ENCODE results near the gene TOX2. TPM values are rescaled to one million over a fixed set of nuclear protein-coding genes. Genes with fewer than 3 reads are reported as not detected.

TOX2 gene
- polyA plus RNA-seq, 3 donors, result 0.39 to 0.56 (median 0.47) TPM

DNA sequence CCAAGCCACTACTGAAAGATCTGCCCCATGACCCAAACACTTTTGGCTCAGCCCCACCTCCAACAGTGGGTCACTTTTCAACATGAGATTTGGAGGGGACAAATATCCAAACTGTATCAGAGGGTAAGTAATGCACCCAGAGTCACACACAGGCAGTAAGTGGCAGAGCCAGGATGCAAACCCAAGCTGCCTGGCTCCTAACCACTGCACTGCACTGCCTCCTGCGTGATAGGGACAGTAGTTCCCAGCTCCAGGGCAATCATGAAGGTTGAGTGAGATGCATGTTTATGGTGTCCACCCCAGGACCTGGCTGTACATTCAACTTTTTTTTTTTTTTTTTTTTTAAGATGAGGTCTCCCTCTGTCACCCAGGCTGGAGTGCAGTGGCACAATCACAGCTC is 88.2 kb downstream of the TOX2 start:
- DNase-seq, result no peak
- H3K27me3 Mint-ChIP-seq (ENCODE audit: low read depth in 3 of 3), result peaks cover 17 to 35% (median 18%) of the 10 kb centered on the region in 3 donors
- H4K20me1 ChIP-seq (ENCODE audit: insufficient read depth, low read length), result no peaks in the 10 kb centered on the region
- H2AFZ ChIP-seq (ENCODE audit: insufficient read depth, low read depth, low read length, poor library complexity, severe bottlenecking), result no peak overlapping the region
- H3K9me3 Mint-ChIP-seq, result peaks cover 0 to 3% (median 0%) of the 10 kb centered on the region in 7 donors
- WGBS (ENCODE audit: insufficient coverage), result no CpG with 5 or more reads among the region's 1 CpG
- H3K36me3 Mint-ChIP-seq, result no peaks in the 10 kb centered on the region
- H3K27ac Mint-ChIP-seq, result no peak overlapping the region
- no peaks in the 10 kb centered on the region for H3K36me3 ChIP-seq (replicated peaks in 1 of 2; ENCODE audit: control insufficient read depth in 1 of 2, insufficient read depth in 2 of 2, low read length in 2 of 2)
- no peaks in the 10 kb centered on the region for H3K4me1 ChIP-seq (ENCODE audit: control insufficient read depth in 1 of 2, insufficient read depth in 2 of 2, low read length in 2 of 2)
- no peaks in the 10 kb centered on the region for H3K9me3 ChIP-seq (replicated peaks in 1 of 2; ENCODE audit: control insufficient read depth in 1 of 2, insufficient read depth in 1 of 2, low read length in 2 of 2)
- H3K27ac ChIP-seq (ENCODE audit: low read depth in 1 of 2, low read length in 2 of 2), result no peak overlapping the region
- H3K79me2 ChIP-seq (ENCODE audit: insufficient read depth, low read length), result no peaks in the 10 kb centered on the region
- no peak overlapping the region for H3K4me3 ChIP-seq (replicated peaks in 1 of 3; ENCODE audit: low read depth in 2 of 3, low read length in 3 of 3)
- TF ChIP-seq, protein P1, sequence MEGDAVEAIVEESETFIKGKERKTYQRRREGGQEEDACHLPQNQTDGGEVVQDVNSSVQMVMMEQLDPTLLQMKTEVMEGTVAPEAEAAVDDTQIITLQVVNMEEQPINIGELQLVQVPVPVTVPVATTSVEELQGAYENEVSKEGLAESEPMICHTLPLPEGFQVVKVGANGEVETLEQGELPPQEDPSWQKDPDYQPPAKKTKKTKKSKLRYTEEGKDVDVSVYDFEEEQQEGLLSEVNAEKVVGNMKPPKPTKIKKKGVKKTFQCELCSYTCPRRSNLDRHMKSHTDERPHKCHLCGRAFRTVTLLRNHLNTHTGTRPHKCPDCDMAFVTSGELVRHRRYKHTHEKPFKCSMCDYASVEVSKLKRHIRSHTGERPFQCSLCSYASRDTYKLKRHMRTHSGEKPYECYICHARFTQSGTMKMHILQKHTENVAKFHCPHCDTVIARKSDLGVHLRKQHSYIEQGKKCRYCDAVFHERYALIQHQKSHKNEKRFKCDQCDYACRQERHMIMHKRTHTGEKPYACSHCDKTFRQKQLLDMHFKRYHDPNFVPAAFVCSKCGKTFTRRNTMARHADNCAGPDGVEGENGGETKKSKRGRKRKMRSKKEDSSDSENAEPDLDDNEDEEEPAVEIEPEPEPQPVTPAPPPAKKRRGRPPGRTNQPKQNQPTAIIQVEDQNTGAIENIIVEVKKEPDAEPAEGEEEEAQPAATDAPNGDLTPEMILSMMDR (IDR thresholded peaks at IDR 0.05), result no peak
- H3K4me2 ChIP-seq (replicated peaks; ENCODE audit: extremely low read depth, low read length, poor library complexity, severe bottlenecking), result no peak overlapping the region
- intact Hi-C loops (cut with micrococcal nuclease), result no loop called here
- peaks cover 6 to 12% of the 10 kb centered on the region in 2 donors for H3K27me3 ChIP-seq (ENCODE audit: control insufficient read depth in 2 of 2, insufficient read depth in 2 of 2, low read length in 2 of 2)
- no peaks in the 10 kb centered on the region for H3K4me1 Mint-ChIP-seq
- H3K9ac ChIP-seq (ENCODE audit: insufficient read depth, low read length, poor library complexity, severe bottlenecking), result no peak overlapping the region
- no peak overlapping the region for H3K4me3 Mint-ChIP-seq

DNA sequence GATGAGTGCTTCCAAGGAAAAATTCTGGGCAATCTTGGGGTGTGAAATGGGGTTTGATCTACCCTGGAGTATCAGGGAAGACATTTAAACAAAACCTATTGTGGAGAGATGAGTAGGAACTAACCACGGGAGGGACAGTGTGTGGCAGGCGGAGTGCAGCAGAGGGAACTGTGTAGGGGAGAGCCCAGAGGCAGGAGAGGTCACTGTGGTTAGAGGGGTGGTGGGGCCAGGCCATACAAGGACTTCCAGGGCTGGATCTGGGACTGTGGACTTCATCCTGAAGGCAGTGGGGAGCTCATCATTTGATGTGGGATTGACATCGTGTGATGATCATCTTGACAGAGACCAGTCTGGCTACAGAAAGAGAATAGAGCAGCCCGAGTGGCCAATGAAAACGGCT is 89.0 kb downstream of the TOX2 start:
- Mint-ChIP-seq H3K4me3 (no peak overlapping the region), H3K4me1 (no peaks in the 10 kb centered on the region), H3K27ac (peak overlapping the region in 1 of 7 donors; percentile 41), H3K27me3 (ENCODE audit: low read depth in 3 of 3) (peaks cover 17 to 37% (median 18%) of the 10 kb centered on the region in 3 donors), H3K9me3 (peaks cover 0 to 3% (median 0%) of the 10 kb centered on the region in 7 donors), H3K36me3 (no peaks in the 10 kb centered on the region)
- H3K9me3 ChIP-seq (replicated peaks in 1 of 2; ENCODE audit: control insufficient read depth in 1 of 2, insufficient read depth in 1 of 2, low read length in 2 of 2), result no peaks in the 10 kb centered on the region
- DNase-seq, result no peak
- no peaks in the 10 kb centered on the region for H4K20me1 ChIP-seq (ENCODE audit: insufficient read depth, low read length)
- no peak overlapping the region for H3K27ac ChIP-seq (ENCODE audit: low read depth in 1 of 2, low read length in 2 of 2)
- H3K4me1 ChIP-seq (ENCODE audit: control insufficient read depth in 1 of 2, insufficient read depth in 2 of 2, low read length in 2 of 2), result no peaks in the 10 kb centered on the region
- TF ChIP-seq, protein P1 (IDR thresholded peaks at IDR 0.05), result no peak
- no peak overlapping the region for H2AFZ ChIP-seq (ENCODE audit: insufficient read depth, low read depth, low read length, poor library complexity, severe bottlenecking)
- peaks cover 6 to 12% of the 10 kb centered on the region in 2 donors for H3K27me3 ChIP-seq (ENCODE audit: control insufficient read depth in 2 of 2, insufficient read depth in 2 of 2, low read length in 2 of 2)
- H3K36me3 ChIP-seq (replicated peaks in 1 of 2; ENCODE audit: control insufficient read depth in 1 of 2, insufficient read depth in 2 of 2, low read length in 2 of 2), result no peaks in the 10 kb centered on the region
- no peak overlapping the region for H3K4me2 ChIP-seq (replicated peaks; ENCODE audit: extremely low read depth, low read length, poor library complexity, severe bottlenecking)
- WGBS (ENCODE audit: insufficient coverage), result 88% methylated on average over 5 of the region's 5 CpGs
- H3K4me3 ChIP-seq (replicated peaks in 1 of 3; ENCODE audit: low read depth in 2 of 3, low read length in 3 of 3), result no peak overlapping the region
- intact Hi-C loops (cut with micrococcal nuclease), result no loop called here
- H3K9ac ChIP-seq (ENCODE audit: insufficient read depth, low read length, poor library complexity, severe bottlenecking), result no peak overlapping the region
- H3K79me2 ChIP-seq (ENCODE audit: insufficient read depth, low read length), result no peaks in the 10 kb centered on the region
